HG02642 (cell line): Measurements from ENCODE around the gene MZF1.
A peak's percentile ranks its signal among the peaks of the same experiment; 100 is the strongest.

Experiments used
- ATAC-seq: cut with Tn5 transposase; IDR thresholded peaks from one replicate; pipeline ENCODE4 v1.9.1; 2021; ENCODE audit warnings: mild to moderate bottlenecking; ENCODE audit not compliant: unreplicated experiment, poor library complexity

MZF1 gene

DNA sequence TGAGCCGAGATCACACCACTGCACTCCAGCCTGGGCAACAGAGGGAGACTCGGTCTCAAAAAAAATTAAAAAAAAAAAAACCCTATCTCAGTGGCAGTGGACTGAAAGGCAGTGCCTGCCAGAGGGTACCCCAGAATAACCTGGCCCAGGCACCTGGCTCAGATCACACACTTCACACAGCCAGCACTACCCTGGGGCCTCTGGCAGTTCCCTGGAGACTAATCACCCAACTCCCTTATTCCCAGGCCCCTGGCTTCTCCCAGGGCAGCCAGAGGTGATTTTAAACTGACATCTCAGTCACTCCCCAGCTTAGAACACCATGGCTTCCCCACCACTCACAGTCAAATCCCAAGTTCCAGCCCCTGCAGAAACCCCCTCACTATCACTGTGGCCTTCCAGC is 57.9 kb downstream of the MZF1 start:
- no peak for ATAC-seq

GRCh38 chr19:58514564-58515022 is 58.5 kb downstream of the MZF1 start:
- no peak for ATAC-seq

GRCh38 chr19:58513694-58514563 is 59.2 kb downstream of the MZF1 start:
- peak; percentile 76 for ATAC-seq

- ATAC-seq, result no peak
Observed at GRCh38 chr19:58513213-58513693, 59.9 kb downstream of the MZF1 start.
